NCI-H1930 (cell line): ENCODE data around the gene CUX1.
"Not testable (repeated sequence)": the region's sequence is repeated elsewhere in the genome, so short reads cannot be mapped to it uniquely, and the experiment has no call there.

Source experiments
- DNase-seq, 2 experiments: peaks; one replicate each; lab custom pipeline; 2025; lab: John Stamatoyannopoulos, UW

Gene CUX1

DNA sequence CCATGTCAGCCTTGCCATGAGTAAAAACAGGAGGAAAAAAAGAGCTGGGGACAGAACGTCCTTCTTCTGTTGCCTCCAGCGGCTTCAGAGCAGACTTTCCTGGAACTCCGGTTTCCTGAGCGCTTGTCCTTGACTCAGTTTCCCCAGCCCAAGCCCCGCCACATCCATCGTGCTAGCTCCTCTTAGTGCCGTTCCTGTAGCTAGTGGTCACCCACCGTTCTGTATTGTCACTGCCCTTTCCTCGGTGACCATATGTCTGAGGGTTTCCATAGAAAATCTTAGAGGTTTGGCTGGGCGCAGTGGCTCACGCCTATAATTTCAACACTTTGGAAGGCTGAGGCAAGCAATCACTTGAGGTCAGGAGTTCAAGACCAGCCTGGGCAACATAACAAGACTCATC is 100.1 kb downstream of the CUX1 start:
- no peak for DNase-seq

GRCh38 chr7:101918426-101918825 is 101.0 kb downstream of the CUX1 start:
- no peak for DNase-seq

DNA sequence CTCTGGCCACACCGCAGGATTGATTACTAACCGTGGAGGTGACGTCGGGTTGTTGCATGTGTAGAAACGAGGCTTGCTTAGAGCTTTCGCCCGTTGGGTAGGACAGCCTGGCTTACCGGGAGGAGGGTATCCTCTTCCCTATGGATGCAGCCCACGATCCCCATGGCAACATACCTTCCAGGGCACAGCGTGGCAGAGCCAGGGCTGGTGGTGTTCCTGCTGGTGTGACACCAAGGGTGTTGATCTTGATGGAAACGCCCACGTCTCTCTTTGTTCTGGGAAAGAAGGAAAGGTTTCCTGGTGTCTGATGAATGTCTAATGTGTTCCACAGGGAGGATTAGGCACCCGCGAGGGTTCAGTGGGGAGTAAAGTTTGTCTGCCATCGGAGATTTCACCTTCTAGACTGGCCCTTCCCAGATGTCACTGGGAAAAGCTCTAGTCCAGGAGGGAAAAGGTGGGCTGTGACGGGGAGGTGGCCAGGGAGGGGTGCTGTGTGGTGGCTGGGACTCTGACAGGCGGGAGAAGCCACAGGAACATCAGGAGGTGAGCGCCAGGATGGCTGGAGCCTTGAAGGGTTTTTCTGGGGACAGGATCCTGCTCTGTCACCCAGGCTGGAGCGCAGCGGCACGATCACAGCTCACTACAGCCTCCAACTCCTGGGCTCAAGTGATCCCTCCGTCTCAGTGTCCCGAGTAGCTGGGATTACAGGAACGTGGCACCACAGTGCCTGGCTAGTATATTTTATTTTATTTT is 102.1 kb downstream of the CUX1 start:
- DNase-seq = no peak

GRCh38 chr7:101921061-101921460 is 103.6 kb downstream of the CUX1 start:
- no peak for DNase-seq

DNA sequence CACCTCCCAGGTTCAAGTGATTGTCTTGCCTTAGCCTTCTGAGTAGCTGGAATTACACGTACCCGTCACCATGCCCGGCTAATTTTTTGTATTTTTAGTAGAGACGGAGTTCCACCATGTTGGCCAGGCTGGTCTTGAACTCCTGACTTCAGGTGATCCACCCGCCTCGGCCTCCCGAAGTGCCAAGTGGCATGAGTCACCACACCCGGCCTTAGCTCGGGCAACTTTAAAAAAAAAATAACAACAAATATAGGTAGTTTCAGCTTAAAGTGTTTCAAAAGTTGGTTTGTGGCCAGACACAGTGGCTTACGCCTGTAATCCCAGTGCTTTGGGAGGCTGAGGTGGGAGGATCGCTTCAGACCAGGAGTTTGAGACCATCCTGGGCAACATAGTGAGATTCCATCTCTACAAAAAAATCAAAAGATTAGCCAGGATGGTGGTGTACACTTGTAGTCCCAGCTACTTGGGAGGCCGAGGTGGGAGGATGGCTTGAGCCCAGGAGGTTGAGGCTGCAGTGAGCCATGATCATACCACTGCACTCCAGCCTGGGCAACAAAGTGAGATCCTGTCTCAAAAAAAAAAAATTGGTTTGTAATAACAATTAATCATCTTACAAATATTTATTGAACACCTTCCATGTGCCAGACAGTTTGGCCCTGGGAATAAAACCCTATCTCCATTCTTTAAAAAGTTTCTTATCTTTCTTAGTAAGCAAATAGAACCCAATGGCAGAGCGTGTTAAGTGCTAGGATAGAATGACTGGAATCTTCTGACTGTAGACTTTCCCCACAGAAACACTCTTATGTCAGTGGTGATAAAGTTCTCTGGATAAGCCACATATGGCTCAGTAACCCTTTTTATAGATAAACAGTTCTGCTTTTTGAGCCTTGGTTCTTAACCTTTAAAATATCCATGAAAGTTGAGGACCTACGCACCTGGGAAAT is 104.4 kb downstream of the CUX1 start:
- DNase-seq = not testable (repeated sequence)

GRCh38 chr7:101922631-101923601 is 105.5 kb downstream of the CUX1 start:
- DNase-seq = no peak

GRCh38 chr7:101923602-101923985 is 106.2 kb downstream of the CUX1 start:
- DNase-seq = no peak

GRCh38 chr7:101924171-101924570 is 106.7 kb downstream of the CUX1 start:
- DNase-seq = no peak

GRCh38 chr7:101926265-101926664 is 108.8 kb downstream of the CUX1 start:
- no peak for DNase-seq

DNA sequence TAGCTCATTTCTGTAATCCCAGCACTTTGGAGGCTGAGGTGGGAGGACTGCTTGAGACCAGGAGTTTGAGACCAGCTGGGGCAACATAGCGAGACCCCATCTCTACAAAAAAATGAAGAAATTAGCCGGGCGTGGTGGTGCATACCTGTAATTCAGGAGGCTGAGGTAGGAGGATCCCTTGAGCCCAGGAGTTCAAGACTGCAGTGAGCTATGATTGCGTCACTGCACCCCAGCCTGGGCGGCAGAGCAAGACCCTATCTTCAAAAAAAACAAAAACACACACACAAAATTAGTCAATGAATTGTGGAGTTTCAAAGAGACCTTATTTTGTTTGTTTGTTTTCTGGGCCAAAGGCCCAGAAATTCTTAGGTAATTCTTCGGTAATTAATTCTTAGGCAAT is 110.0 kb downstream of the CUX1 start:
- DNase-seq = no peak

- DNase-seq = no peak
Observed at GRCh38 chr7:101927802-101928201, 110.4 kb downstream of the CUX1 start.

DNA sequence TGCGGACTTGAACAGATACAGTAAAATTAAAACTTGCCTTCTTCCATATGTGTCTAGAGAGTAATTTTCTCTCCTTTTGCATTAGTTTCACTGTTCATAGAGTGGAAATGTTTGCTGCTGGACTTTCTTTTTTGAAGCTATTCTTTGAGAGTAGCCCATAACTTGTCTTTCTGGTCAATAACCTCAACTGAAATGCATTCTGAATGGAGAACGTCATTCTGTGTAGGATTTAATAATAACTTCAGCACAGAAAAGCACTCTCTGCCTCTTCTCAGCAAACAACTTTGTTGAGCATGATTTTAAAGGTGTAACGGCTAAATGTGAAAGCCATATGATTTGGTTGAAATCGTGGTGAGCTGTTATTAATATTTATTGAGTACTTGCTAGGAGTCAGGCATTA is 111.8 kb downstream of the CUX1 start:
- DNase-seq = no peak

- DNase-seq = not testable (repeated sequence)
Observed at GRCh38 chr7:101929911-101930310, 112.5 kb downstream of the CUX1 start.

DNA sequence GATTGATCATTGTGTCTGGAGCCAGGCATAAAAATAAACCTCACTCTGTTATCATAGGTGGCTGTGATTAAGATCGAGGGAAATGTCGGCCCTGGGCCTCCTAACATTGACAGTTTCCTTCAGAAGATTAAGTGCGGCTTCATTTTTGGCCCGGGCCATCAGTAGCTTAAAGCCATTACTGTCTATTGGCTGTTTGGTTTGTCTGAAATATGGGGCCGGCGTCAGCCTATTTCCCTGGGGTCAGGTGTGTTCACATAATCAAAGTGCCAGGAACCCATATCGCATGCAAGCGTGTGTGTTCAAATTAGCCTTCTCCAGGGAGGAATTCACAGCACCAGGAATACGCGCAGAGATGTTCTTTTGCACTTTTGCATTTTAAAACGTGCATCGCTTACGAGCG is 114.7 kb downstream of the CUX1 start:
- no peak for DNase-seq

DNA sequence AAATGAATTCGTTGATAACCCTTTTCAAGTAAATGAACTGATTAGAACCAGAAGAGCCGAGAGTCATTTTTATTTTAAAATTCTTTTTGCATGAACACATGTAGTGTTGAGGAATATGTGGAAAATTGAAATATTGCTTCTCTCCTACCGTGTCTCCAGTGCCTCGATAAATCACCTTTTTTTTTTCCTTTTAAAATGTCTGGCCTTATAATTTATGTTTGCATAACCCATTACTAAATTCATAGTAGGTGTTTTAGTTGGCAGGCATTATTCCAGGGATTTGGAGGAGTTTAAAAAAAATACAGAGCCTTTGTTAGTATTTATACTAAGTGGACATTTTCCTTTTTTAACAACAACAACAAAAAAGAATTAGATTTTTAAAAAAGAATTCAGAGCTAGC is 115.6 kb downstream of the CUX1 start:
- DNase-seq = no peak

DNA sequence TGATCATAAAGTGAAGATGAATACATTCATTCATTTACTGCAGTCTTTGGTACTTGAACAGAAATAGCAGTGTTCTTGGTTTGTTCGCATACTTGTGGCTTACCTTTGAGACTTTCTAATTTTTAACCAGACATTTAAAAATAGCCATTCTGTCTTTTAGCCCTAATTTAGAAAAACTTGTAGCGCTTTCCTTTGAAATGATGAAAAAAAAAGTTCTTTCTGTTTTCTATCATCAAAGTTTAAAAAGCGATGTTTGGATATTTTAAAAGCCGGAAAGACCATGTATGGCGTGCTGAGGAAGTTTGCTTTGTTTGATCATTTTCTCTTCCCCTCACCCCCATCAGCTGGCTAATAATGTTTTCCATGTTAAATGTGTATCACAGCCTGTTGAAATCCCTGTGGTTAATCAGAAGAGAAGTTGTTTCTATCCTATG is 116.3 kb downstream of the CUX1 start:
- DNase-seq = no peak

GRCh38 chr7:101934618-101935017 is 117.2 kb downstream of the CUX1 start:
- no peak for DNase-seq

DNA sequence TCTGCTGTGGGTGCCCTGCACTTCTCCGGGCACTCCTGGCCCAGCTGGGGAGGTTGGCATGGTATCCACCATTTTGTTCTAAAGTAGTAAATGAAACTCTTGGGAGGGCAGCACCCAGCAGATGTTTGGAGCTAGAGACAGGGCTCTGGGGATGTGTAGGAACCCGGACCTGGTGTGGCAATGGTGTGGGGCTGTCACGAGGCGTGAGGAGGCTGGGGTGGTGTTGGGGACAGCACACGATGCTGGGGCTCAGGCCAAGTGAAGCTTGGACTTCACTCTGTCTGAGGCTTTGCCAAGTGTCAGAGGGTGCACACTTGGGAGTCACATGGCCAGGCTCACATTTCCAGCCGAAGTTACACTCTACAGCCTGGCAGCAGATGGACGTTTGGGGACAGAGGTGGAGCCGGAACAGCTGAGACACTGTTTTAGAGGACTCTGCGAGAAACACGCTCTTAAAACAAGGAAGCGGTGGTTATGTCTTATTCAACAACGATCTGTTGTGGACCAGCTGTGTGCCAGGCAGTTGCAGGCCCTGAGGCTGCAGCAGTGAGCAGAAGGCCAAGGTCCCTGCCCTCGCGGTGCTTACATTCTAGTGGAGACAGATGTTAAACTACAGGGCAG is 118.2 kb downstream of the CUX1 start:
- DNase-seq = no peak

DNA sequence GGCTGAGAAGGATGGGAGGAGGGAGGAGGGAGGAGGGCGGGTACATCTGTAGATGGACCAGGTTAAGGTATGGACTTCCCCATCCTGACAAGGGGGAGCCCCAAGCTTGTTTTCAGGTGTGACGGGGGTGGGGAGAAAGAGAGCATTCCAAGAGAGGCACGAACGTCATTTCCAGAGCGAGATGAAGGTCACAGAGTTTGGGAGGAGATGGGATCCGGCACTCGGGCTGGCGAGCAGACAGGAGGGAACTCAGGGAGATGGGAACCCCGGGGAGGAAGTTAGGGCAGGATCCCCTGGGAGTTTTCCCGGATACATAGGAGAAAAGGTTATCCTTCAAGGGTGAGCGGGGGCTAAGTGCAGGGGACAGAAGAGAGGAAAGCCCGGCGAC is 118.8 kb downstream of the CUX1 start:
- DNase-seq = no peak

GRCh38 chr7:101936611-101937231 is 119.3 kb downstream of the CUX1 start:
- DNase-seq = no peak
